Measurements from ENCODE around the gene SLC12A8.

SLC12A8 gene

GRCh38 chr3:125116311-125117080 is 96.1 kb downstream of the SLC12A8 start:
- DNase-seq (ENCODE audit: extremely low spot score) = no peak
- ChIA-PET POLR2A (interaction anchor here (0.5 kb wide), 1 partner anchor 24 kb away, joined by 6 read pairs; no protein-coding TSS in a partner anchor), CTCF (interaction anchor here (0.9 to 1.9 kb wide), 5 partner anchors 9 to 28 kb away, joined by 3 to 7 read pairs (median 6); no protein-coding TSS in a partner anchor)
- no peak for TF ChIP-seq CTCF (IDR thresholded peaks at IDR 0.05; ENCODE audit: control extremely low read depth, extremely low read depth, low read depth, missing control alignments)

DNA sequence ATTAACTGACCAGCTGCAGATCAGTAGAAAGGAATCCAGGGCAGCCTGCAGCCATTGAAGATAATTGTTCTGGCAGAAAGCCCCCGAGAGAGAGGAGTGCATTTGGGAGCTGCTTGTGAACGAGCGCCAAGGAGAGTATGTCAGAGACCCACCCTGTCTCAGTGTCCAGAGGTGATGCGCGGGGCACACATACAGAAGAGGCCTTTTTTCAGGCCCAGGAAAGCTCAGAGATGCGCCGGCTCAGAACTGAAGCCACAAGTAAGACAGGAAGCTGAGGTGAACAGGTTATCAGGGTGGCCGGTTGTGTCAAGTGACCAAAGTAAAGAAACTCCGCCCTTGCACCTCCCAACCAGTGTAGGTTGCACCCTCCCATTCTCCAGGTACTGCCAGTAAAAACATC is 96.9 kb downstream of the SLC12A8 start:
- TF ChIP-seq CTCF (IDR thresholded peaks at IDR 0.05; ENCODE audit: control extremely low read depth, extremely low read depth, low read depth, missing control alignments) = no peak
- CTCF ChIA-PET = interaction anchor here (1.0 to 1.9 kb wide), 4 partner anchors 8 to 35 kb away, joined by 3 to 7 read pairs (median 3); no protein-coding TSS in a partner anchor
- POLR2A ChIA-PET = interaction anchor here (0.5 kb wide), 1 partner anchor 25 kb away, joined by 6 read pairs; no protein-coding TSS in a partner anchor
- DNase-seq (ENCODE audit: extremely low spot score) = no peak

DNA sequence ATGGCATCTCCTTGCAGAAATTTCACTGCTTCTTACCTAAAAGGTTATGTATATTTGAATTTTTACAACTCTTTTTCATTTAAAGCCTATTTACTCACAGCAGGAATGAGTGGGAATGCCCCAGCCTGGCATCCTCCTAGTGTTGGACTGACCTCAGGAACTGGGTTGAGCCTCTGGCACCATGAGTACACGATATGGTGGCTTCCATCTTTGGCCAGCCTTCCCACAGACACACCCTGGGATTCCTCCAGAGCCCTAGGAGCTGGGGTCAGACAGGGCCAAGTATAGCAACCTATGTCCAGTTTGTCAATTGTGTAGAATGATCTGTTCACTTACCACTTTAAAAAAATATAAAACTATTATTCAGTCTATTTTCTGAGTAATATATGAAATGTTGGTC is 99.6 kb downstream of the SLC12A8 start:
- CTCF ChIA-PET = interaction anchor here (0.9 to 1.2 kb wide), 4 partner anchors 8 to 56 kb away, joined by 3 to 5 read pairs (median 4); no protein-coding TSS in a partner anchor
- no peak for DNase-seq (ENCODE audit: extremely low spot score)
- POLR2A ChIA-PET = no interaction called here
- no peak for TF ChIP-seq CTCF (IDR thresholded peaks at IDR 0.05; ENCODE audit: control extremely low read depth, extremely low read depth, low read depth, missing control alignments)

GRCh38 chr3:125110876-125111480 is 101.6 kb downstream of the SLC12A8 start:
- no peak for DNase-seq (ENCODE audit: extremely low spot score)
- TF ChIP-seq CTCF (IDR thresholded peaks at IDR 0.05; ENCODE audit: control extremely low read depth, extremely low read depth, low read depth, missing control alignments) = no peak
- ChIA-PET POLR2A (no interaction called here), CTCF (interaction anchor here (1.0 to 5.2 kb wide), 7 partner anchors 9 to 98 kb away, joined by 3 to 39 read pairs (median 3); no protein-coding TSS in a partner anchor)

DNA sequence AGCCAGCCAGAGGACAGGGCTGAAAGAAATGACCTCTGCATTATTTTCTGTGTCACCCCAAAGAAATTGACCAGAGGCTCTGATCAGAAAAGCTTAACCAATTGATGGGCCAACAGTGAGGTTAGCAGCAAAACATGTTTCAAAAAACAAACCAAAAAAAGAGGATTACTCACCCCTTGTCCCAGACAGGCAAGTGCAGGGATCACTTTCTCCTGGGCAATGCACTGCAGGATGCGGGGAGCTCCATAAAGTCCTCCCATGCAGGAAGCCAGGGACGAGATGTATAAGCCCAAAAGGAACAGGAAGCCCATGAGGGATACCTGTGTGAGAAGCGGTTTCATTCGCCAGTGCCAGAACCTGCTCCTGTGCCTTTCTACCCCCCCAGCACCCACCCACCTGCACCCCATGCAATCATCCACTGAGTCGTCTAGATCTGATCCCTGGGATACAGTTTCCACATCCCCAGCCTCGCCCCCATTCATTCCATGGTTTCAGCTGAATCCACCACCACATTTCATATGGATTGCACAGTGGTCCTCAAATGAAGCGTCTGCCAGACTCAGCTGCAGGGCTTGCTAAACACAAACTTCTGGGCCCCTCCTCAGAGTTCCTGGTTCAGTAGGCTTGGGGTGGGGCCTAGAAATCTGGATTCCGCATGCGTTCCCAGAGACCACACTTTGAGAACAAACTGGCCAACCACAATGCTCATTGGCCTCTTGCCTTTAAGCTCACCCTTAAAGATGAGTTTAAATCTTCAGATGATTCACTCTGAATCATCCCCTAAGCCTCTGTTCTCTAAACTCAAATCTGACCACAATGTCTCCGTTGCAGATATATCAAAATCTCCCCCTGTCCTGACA is 102.3 kb downstream of the SLC12A8 start:
- POLR2A ChIA-PET = no interaction called here
- TF ChIP-seq CTCF (IDR thresholded peaks at IDR 0.05; ENCODE audit: control extremely low read depth, extremely low read depth, low read depth, missing control alignments) = no peak
- no peak for DNase-seq (ENCODE audit: extremely low spot score)
- CTCF ChIA-PET = interaction anchor here (1.0 to 5.2 kb wide), 9 partner anchors 10 to 99 kb away, joined by 3 to 39 read pairs (median 3); no protein-coding TSS in a partner anchor

GRCh38 chr3:125109536-125109925 is 103.0 kb downstream of the SLC12A8 start:
- POLR2A ChIA-PET = no interaction called here

More at GRCh38 chr3:125109536-125109925, 103.0 kb downstream of the SLC12A8 start:
- CTCF ChIA-PET = interaction anchor here (0.7 to 5.2 kb wide), 7 partner anchors 10 to 82 kb away, joined by 3 to 39 read pairs (median 4); no protein-coding TSS in a partner anchor
- DNase-seq (ENCODE audit: extremely low spot score) = no peak
- no peak for TF ChIP-seq CTCF (IDR thresholded peaks at IDR 0.05; ENCODE audit: control extremely low read depth, extremely low read depth, low read depth, missing control alignments)
